Trophoblast cell (in vitro differentiated cells and primary cell): ENCODE measurements around the gene CWC27.

Source experiments
- DNase-seq, 2 donors: peaks; one replicate each; pipeline ENCODE4 v3.0.0-alpha.2; 2016
- H2AFZ ChIP-seq: 2 replicates; pipeline ENCODE4 v1.6.1; 2013; ENCODE audit warnings: low read length, moderate library complexity, mild to moderate bottlenecking; ENCODE audit not compliant: insufficient read depth, poor library complexity
- H2AK5ac ChIP-seq: 2 replicates; pipeline ENCODE4 v1.6.1; 2013; ENCODE audit warnings: mild to moderate bottlenecking, low read length
- H2BK120ac ChIP-seq: 2 replicates; pipeline ENCODE4 v1.6.1; 2013; ENCODE audit warnings: low read length, mild to moderate bottlenecking, moderate library complexity; ENCODE audit not compliant: insufficient read depth, poor library complexity
- H2BK12ac ChIP-seq: 2 replicates; pipeline ENCODE4 v1.6.1; 2013; ENCODE audit warnings: mild to moderate bottlenecking, low read length, moderate library complexity
- H2BK5ac ChIP-seq: 2 replicates; pipeline ENCODE4 v1.6.1; 2013; ENCODE audit warnings: low read length, low read depth, moderate library complexity, mild to moderate bottlenecking; ENCODE audit not compliant: poor library complexity
- H3K14ac ChIP-seq: 2 replicates; pipeline ENCODE4 v1.6.1; 2013; ENCODE audit warnings: mild to moderate bottlenecking, low read length
- H3K18ac ChIP-seq: 2 replicates; pipeline ENCODE4 v1.6.1; 2013; ENCODE audit warnings: mild to moderate bottlenecking, low read length
- H3K23ac ChIP-seq: 2 replicates; pipeline ENCODE4 v1.6.1; 2013; ENCODE audit warnings: low read length
- H3K27ac ChIP-seq: 2 replicates; pipeline ENCODE4 v1.5.1; 2013; ENCODE audit warnings: low read depth, mild to moderate bottlenecking, inconsistent platforms, low read length, moderate library complexity
- H3K27me3 ChIP-seq: 2 replicates; pipeline ENCODE4 v1.6.1; 2013; ENCODE audit warnings: inconsistent platforms, mild to moderate bottlenecking, low read length, moderate library complexity; ENCODE audit not compliant: insufficient read depth
- H3K36me3 ChIP-seq, 2 experiments: 1 replicate in 1 of 2; 2 replicates in 1 of 2; pipeline ENCODE4 v1.6.1; 2013; ENCODE audit warnings: low read length in 2 of 2, mild to moderate bottlenecking in 2 of 2, moderate library complexity in 1 of 2; ENCODE audit not compliant: insufficient read depth in 2 of 2, control insufficient read depth in 1 of 2
- H3K4ac ChIP-seq: 2 replicates; pipeline ENCODE4 v1.6.1; 2013; ENCODE audit warnings: low read depth, mild to moderate bottlenecking, low read length, moderate library complexity
- H3K4me1 ChIP-seq, 2 experiments: 1 replicate in 1 of 2; 2 replicates in 1 of 2; pipeline ENCODE4 v1.6.1; 2013; ENCODE audit warnings: low read length in 2 of 2, mild to moderate bottlenecking in 2 of 2, moderate library complexity in 1 of 2; ENCODE audit not compliant: insufficient read depth in 2 of 2, control insufficient read depth in 1 of 2
- H3K4me2 ChIP-seq: 2 replicates; pipeline ENCODE4 v1.6.1; 2013; ENCODE audit warnings: inconsistent platforms, mild to moderate bottlenecking, low read length, moderate library complexity
- H3K4me3 ChIP-seq: 2 replicates; pipeline ENCODE4 v1.5.1; 2013; ENCODE audit warnings: mild to moderate bottlenecking, low read depth, low read length, inconsistent platforms
- H3K79me1 ChIP-seq: one replicate; pipeline ENCODE4 v1.6.1; 2013; ENCODE audit warnings: low read length
- H3K79me2 ChIP-seq: 2 replicates; pipeline ENCODE4 v1.6.1; 2013; ENCODE audit warnings: low read length, mild to moderate bottlenecking; ENCODE audit not compliant: control insufficient read depth, insufficient read depth, poor library complexity
- H3K9ac ChIP-seq: 2 replicates; pipeline ENCODE4 v1.6.1; 2013; ENCODE audit warnings: mild to moderate bottlenecking, low read length
- H3K9me3 ChIP-seq: 2 replicates; pipeline ENCODE4 v1.6.1; 2013; ENCODE audit warnings: low read depth, mild to moderate bottlenecking, control low read depth, inconsistent platforms, low read length; ENCODE audit not compliant: insufficient read depth
- H4K12ac ChIP-seq: 2 replicates; pipeline ENCODE4 v1.6.1; 2013; ENCODE audit warnings: low read depth, mild to moderate bottlenecking, low read length, moderate library complexity
- H4K8ac ChIP-seq: 2 replicates; pipeline ENCODE4 v1.6.1; 2013; ENCODE audit warnings: low read depth, mild to moderate bottlenecking, low read length, moderate library complexity
- H4K91ac ChIP-seq: one replicate; pipeline ENCODE4 v1.6.1; 2013; ENCODE audit warnings: low read depth, mild to moderate bottlenecking, low read length, moderate library complexity
- WGBS: extraction: QIAGEN DNeasy Blood & Tissue Kit; methylation state at CpG from one replicate; pipeline ENCODE4 v1.1.7; 2013; ENCODE audit warnings: missing lambda C conversion rate; ENCODE audit not compliant: insufficient read length, insufficient coverage; ENCODE audit errors: extremely low coverage; 5-methylcytosine and 5-hydroxymethylcytosine counted together

CWC27 gene

DNA sequence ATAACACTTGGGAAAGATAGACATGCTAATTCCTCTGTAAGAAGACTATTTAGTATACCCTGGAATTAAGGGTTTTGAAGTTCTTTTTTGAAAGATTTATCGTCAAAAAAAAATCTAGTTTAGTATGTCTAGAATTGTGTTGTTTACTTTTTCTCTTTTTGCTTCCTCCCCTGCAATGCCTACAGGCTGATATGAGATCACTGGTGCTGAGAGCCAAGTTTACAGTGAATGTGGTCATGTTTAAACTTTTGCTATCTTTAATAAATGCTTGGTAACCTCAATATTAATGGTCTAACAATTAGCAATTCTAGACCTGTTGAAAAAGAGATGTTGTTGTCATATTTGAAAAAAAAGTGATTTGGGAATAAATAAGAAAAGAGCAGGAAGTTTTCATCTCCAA lies 86.1 kb downstream of the CWC27 start:
- no peak overlapping the region for H4K8ac ChIP-seq
- WGBS = no CpG with 5 or more reads among the region's 1 CpG
- DNase-seq = no peak
- H2BK5ac ChIP-seq = no peak overlapping the region
- H3K9ac ChIP-seq = no peak overlapping the region
- no peak overlapping the region for H3K4ac ChIP-seq
- no peaks in the 10 kb centered on the region for H3K36me3 ChIP-seq
- no peak overlapping the region for H2BK120ac ChIP-seq
- H4K12ac ChIP-seq = no peak overlapping the region
- no peak overlapping the region for H3K4me3 ChIP-seq
- no peaks in the 10 kb centered on the region for H3K79me1 ChIP-seq
- no peaks in the 10 kb centered on the region for H3K79me2 ChIP-seq
- H2AFZ ChIP-seq = no peak overlapping the region
- no peak overlapping the region for H3K27ac ChIP-seq
- H3K27me3 ChIP-seq = no peaks in the 10 kb centered on the region
- H2AK5ac ChIP-seq = no peak overlapping the region
- no peaks in the 10 kb centered on the region for H3K9me3 ChIP-seq
- H2BK12ac ChIP-seq = no peak overlapping the region
- H4K91ac ChIP-seq = no peak overlapping the region
- H3K14ac ChIP-seq = no peak overlapping the region
- peaks cover 0 to 2% of the 10 kb centered on the region in 2 experiments for H3K4me1 ChIP-seq
- no peak overlapping the region for H3K18ac ChIP-seq
- H3K4me2 ChIP-seq = no peak overlapping the region
- H3K23ac ChIP-seq = no peak overlapping the region

DNA sequence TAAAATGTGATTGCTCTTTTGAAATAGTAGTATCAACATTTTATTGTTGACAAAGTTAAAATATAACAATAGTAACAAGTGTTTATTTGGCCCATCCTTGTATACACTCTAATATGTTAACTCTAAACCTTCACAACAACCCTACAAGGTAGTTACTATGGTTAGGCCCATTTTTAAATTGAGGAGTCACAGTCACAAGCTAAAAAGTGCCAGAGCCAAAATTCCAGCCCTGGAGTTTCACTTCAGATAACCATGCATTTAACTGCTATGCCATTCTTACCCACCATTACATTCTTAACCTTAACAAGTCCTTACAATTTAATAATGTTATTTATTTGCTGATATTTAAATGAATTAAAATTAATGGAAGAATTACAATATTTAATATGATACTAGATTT lies 91.2 kb downstream of the CWC27 start:
- Histone ChIP-seq H3K4me1 (no peaks in the 10 kb centered on the region), H3K18ac (no peak overlapping the region), H3K79me2 (no peaks in the 10 kb centered on the region), H2BK12ac (no peak overlapping the region), H3K4ac (no peak overlapping the region), H4K91ac (no peak overlapping the region), H4K8ac (no peak overlapping the region), H2AK5ac (no peak overlapping the region), H2BK120ac (no peak overlapping the region), H2AFZ (no peak overlapping the region), H3K27me3 (no peaks in the 10 kb centered on the region), H3K36me3 (peaks cover 0 to 4% of the 10 kb centered on the region in 2 experiments), H4K12ac (no peak overlapping the region), H3K23ac (no peak overlapping the region), H3K4me3 (no peak overlapping the region), H3K14ac (no peak overlapping the region), H3K79me1 (no peaks in the 10 kb centered on the region), H3K9ac (no peak overlapping the region), H2BK5ac (no peak overlapping the region), H3K9me3 (no peaks in the 10 kb centered on the region), H3K4me2 (no peak overlapping the region), H3K27ac (no peak overlapping the region)
- DNase-seq = no peak

DNA sequence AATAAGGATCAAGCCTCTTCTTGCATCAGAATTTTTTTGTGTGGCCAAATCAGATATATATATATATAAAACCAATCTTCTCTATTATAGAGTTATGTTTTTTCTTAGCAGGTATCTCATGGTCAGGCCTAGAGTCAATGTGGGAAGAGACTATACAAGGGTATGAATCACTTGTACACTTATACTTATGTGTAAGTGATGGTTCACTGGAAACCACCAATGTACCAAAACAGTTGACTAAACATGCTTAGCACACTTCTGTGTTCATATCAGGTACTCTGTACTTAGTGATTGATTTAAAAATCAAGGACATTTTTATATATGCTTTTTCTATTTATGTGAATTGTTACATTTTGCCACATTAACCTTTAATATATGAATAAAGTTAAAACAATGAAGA lies 92.6 kb downstream of the CWC27 start:
- H3K27me3 ChIP-seq = no peaks in the 10 kb centered on the region
- H3K4me1 ChIP-seq = no peaks in the 10 kb centered on the region
- no peak overlapping the region for H3K27ac ChIP-seq
- no peak overlapping the region for H3K23ac ChIP-seq
- no peak overlapping the region for H2BK12ac ChIP-seq
- no peak overlapping the region for H2AK5ac ChIP-seq
- no peak overlapping the region for H4K12ac ChIP-seq
- no peaks in the 10 kb centered on the region for H3K79me2 ChIP-seq
- H3K9me3 ChIP-seq = no peaks in the 10 kb centered on the region
- H2AFZ ChIP-seq = no peak overlapping the region
- no peak overlapping the region for H3K4ac ChIP-seq
- H3K79me1 ChIP-seq = no peaks in the 10 kb centered on the region
- H3K14ac ChIP-seq = no peak overlapping the region
- H3K4me3 ChIP-seq = no peak overlapping the region
- no peak overlapping the region for H3K18ac ChIP-seq
- no peak overlapping the region for H4K8ac ChIP-seq
- DNase-seq = no peak
- H3K4me2 ChIP-seq = no peak overlapping the region
- no peak overlapping the region for H2BK5ac ChIP-seq
- H3K36me3 ChIP-seq = peaks cover 0 to 4% of the 10 kb centered on the region in 2 experiments
- H2BK120ac ChIP-seq = no peak overlapping the region
- no peak overlapping the region for H3K9ac ChIP-seq
- no peak overlapping the region for H4K91ac ChIP-seq

- DNase-seq = no peak
- no peaks in the 10 kb centered on the region for H3K9me3 ChIP-seq
- no peak overlapping the region for H3K27ac ChIP-seq
- WGBS = no CpG with 5 or more reads among the region's 2 CpGs
- H3K79me2 ChIP-seq = no peaks in the 10 kb centered on the region
- H3K9ac ChIP-seq = no peak overlapping the region
- H4K12ac ChIP-seq = no peak overlapping the region
- H3K14ac ChIP-seq = no peak overlapping the region
- no peak overlapping the region for H3K4ac ChIP-seq
- no peak overlapping the region for H4K8ac ChIP-seq
- no peak overlapping the region for H3K23ac ChIP-seq
- no peak overlapping the region for H3K4me2 ChIP-seq
- H2AFZ ChIP-seq = no peak overlapping the region
- no peak overlapping the region for H2AK5ac ChIP-seq
- H3K36me3 ChIP-seq = peaks cover 0 to 4% of the 10 kb centered on the region in 2 experiments
- no peaks in the 10 kb centered on the region for H3K79me1 ChIP-seq
- H2BK5ac ChIP-seq = no peak overlapping the region
- H3K27me3 ChIP-seq = no peaks in the 10 kb centered on the region
- H2BK120ac ChIP-seq = no peak overlapping the region
- H3K18ac ChIP-seq = no peak overlapping the region
- H2BK12ac ChIP-seq = no peak overlapping the region
- H4K91ac ChIP-seq = no peak overlapping the region
- no peaks in the 10 kb centered on the region for H3K4me1 ChIP-seq
- H3K4me3 ChIP-seq = no peak overlapping the region
Measured at GRCh38 chr5:64864171-64864570, 95.4 kb downstream of the CWC27 start.

DNA sequence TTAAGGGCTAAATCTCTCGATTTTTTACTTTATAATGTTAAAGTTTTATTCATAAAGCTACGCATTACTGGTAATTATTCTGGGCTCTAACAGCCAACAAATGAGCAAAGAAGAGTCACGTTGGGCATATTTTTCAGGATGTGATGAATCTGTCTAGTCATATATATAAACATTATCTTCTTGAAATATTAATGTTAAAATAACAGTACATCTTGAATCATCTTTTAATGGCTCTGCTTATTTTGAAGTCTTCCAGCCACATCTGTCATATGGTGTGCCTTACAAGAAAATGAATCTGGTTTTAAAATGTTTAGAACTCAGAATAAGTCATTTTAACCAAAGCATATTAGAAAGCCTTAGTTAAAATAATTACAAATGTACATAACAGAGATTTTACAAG lies 96.9 kb downstream of the CWC27 start:
- H3K79me1 ChIP-seq = no peaks in the 10 kb centered on the region
- no peak overlapping the region for H4K91ac ChIP-seq
- no peak overlapping the region for H2AFZ ChIP-seq
- no peak overlapping the region for H2BK120ac ChIP-seq
- H3K4me3 ChIP-seq = no peak overlapping the region
- no peak overlapping the region for H3K27ac ChIP-seq
- no peak overlapping the region for H3K18ac ChIP-seq
- no peak overlapping the region for H3K14ac ChIP-seq
- DNase-seq = no peak
- no peak overlapping the region for H4K12ac ChIP-seq
- H3K9ac ChIP-seq = no peak overlapping the region
- H3K4ac ChIP-seq = no peak overlapping the region
- H4K8ac ChIP-seq = no peak overlapping the region
- no peak overlapping the region for H3K23ac ChIP-seq
- no peaks in the 10 kb centered on the region for H3K27me3 ChIP-seq
- no peaks in the 10 kb centered on the region for H3K79me2 ChIP-seq
- no peaks in the 10 kb centered on the region for H3K4me1 ChIP-seq
- H2BK5ac ChIP-seq = no peak overlapping the region
- no CpG with 5 or more reads among the region's 3 CpGs for WGBS
- H3K36me3 ChIP-seq = peaks cover 0 to 4% of the 10 kb centered on the region in 2 experiments
- no peak overlapping the region for H2BK12ac ChIP-seq
- H2AK5ac ChIP-seq = no peak overlapping the region
- H3K4me2 ChIP-seq = no peak overlapping the region
- H3K9me3 ChIP-seq = no peaks in the 10 kb centered on the region
